Inflammatory macrophage treated with lipopolysaccharide for 1 hour (primary cell): Measurements from ENCODE around the gene SYCE3.

ENCODE experiments used
- DNase-seq, 2 donors: peaks; one replicate each; pipeline ENCODE4 v3.0.0-alpha.2; 2020 to 2022

Gene SYCE3

DNA sequence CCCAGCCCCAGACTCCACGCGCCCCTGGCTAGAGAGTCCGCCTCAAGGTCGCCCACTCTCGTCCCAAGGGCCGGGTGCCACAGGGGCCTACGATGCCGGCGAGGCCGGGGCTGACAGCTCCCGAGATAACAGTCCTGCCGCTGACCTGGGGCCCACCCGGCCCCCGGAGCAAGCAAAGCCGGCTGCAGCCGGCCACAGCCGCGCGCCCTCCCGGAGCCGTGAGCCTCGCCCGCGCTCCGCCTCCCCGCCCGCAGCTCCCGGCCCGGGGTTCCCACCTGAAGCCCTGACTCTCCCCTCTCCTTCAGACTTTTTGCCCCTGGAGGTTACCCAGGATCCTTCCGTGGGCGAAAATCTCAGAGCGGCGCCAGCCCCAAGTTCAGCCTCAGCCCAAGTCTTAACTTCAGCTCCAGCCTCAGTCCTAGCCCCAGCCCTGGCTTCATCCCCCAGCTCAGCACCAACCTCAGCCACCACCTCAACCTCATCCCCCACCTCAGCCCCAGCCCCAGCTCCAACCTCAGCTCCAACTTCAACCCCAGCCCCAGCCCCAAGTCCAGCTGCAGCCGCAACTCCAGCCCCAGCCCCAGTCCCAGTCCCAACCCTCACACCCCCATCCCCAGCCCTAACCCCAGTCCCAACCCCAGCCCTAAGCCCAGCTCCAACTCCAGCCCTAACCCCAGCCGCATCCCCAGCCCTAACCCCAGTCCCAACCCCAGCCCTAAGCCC is 15.3 kb downstream of the SYCE3 start:
- no peak for DNase-seq

DNA sequence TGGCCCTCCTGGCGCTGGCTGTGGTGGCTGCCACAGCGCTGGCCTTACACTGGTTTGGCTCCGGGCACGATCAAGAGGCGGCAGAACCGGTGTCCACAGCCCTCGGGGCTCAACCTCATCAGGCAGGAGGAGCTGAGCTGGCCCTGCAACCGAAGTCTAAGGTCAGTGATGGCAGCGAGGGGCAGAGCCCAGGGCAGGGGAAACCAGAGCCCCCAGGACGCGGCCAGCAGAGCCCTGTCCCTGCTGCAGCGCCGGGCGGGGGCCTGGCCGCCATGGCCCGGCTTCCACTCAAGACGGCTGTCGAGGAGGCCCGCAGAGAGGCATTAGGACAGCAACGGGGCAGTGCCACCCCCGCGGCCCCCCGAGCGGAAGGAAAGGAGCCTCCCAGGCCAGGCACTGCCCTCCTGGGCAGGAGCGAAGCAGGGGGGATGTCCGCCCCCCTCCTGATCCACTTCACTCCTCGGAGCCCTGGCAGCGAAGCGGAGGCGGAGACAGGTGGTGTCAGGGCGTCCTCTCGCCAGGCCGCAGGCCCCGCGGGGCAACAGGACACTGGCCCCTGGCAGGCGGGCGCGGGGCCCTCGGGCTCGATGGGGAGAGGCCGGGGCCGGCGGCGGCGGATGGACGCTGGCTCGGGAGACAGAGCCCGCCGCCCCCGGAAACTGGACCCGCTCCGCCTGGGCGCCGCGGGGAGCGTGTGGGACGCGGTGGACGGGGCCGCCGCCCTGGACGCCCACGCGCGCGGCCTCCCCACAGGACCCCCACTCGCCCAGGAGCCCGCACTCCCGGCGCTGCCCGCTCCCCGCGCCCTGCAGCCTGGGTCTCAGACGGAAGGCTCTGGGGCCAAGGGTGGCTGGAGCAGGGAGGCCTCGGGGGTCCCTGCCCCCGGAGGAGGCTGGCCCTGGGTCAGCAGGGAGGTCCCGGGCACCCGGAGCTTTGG is 16.1 kb downstream of the SYCE3 start:
- no peak for DNase-seq

DNA sequence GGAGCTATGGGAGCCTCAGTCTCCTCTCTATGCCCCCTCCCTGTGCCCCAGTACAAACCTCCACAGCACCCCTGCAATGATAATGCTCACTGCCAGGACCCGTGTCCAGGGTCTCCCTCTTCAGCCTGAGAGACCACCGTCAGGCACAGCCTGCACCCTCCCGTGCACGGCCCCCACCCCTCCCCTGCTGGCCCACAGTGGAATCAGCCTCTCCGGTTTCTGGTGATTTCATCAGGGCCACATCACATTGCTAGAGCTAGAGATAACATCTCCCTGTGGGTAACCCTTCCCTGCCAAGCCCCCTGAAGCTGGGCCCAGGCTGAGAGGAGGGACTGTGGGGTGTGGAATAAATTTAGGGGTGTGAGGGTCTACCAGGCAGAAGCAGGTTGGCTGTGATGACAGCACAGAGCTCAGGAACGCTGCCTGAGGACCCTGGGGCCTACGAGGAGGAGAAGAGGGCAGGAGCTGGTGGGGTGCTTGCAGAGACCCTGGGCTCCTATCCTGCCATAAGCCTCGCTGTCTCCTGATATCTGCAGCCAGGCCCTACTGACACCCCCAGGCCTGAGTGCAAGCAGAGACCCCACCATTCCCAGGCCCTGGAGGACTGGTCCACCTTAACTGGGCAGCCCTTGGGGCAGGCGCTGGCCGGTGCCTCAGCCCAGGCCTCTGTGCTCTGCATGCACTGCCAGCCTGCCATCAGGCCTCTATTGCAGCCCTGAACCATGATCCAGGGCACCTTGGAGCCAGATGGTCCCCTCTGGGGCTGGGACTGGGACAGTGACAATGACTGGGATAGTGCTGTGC is 17.0 kb downstream of the SYCE3 start, which contains the start of gene KLHDC7B:
Gene KLHDC7B, plus strand, starts transcription at position 378 of the 804 bp plus-strand sequence. Its CDS starts 345 bp downstream, at position 723.
- no peak for DNase-seq

DNA sequence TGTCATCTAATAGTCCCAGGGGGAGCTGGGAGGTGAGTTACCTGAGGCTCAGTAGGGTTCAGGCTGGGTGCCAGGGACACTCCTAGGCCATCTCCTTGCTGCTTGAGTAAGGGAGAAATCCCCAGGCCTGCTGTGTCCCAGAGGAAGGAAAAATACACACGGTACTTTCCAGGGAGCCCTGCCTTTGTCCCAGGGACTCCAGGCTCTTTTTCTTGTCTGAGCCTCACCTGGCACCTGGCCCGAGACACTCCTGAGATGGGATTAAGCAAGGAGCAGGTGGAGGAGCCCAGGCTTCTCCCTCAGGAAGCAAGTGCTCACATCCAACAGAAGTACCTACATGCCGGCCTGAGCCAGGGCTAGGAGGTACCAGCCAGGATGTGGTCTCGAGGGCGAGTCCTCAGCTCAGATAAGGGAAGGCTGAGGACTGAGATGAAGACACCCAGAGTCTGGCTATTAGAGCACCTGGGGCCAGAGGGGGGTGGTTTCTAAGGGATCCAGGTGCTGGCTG is 17.9 kb downstream of the SYCE3 start:
- no peak for DNase-seq

GRCh38 chr22:50544078-50544745 is 18.5 kb downstream of the SYCE3 start:
- DNase-seq: peak; percentile 61 to 80

DNA sequence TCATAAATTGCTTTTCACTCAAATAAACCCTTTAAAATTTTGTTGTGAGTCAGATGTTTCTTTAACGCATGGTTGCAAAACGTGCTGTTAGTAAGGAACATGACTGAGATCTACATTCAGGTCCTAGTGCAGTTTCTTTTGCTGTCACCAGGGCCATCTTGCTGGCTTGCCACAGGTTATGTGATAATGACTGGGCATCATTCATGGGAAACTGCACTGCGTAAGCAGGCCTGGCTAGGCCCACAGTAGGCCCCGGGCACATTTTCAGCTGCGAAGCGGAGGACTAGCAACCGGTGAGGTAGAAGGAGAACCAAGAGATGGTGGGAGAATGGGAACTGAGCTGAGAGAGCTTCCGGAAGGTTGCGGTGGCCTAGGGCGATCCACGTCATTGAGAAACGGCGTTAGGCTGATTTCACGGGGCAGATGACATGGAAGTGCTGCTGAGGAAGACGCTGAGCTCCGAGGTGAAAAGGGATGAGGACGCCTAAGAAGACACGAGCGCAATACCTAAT is 20.2 kb downstream of the SYCE3 start:
- DNase-seq: peak; percentile 89 to 92

GRCh38 chr22:50541667-50542026 is 21.1 kb downstream of the SYCE3 start:
- peak; percentile 91 to 97 for DNase-seq

DNA sequence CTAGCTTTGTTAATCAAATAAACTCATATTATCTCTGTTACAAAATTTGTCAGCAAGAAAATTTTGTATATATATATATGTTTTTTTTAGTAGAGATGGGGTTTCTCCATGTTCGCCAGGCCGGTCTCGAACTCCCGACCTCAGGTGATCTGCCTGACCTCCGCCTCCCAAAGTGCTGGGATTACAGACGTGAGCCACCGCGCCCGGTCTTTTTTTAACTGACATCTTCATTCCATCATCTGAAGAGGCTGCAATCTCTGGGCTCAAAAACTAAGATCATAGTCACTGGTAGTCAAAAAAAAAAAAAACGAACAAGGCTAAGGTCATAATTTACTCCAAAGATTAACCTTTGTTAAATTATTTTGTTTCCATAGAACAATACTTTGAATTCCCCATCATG is 22.3 kb downstream of the SYCE3 start:
- no peak for DNase-seq

- peak in 1 of 2 donors; percentile 39 for DNase-seq
Measured at GRCh38 chr22:50537765-50538164, 25.0 kb downstream of the SYCE3 start.

DNA sequence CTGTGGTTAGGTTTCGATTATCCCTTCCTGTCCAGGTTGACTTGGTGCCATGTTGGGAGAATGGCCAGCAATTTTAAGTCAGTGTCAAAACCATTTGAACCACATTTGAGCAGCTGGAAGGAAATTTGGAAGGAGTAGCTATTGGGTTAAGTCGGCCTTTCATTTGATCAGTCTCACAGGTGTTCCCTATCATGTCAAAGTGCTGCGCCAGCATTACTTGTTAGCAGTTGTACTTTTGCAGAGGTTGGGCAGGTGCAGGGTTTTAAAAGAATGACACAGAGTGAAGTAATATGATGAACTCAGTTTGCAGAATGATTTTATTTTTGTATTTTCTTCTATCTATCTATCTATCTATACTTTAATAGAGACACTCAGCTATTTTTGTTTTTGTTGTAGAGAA is 26.5 kb downstream of the SYCE3 start:
- no peak for DNase-seq

- no peak for DNase-seq
Measured at GRCh38 chr22:50535113-50535512, 27.6 kb downstream of the SYCE3 start.

- peak; percentile 59 to 63 for DNase-seq
Measured at GRCh38 chr22:50533856-50534711, 28.6 kb downstream of the SYCE3 start.

DNA sequence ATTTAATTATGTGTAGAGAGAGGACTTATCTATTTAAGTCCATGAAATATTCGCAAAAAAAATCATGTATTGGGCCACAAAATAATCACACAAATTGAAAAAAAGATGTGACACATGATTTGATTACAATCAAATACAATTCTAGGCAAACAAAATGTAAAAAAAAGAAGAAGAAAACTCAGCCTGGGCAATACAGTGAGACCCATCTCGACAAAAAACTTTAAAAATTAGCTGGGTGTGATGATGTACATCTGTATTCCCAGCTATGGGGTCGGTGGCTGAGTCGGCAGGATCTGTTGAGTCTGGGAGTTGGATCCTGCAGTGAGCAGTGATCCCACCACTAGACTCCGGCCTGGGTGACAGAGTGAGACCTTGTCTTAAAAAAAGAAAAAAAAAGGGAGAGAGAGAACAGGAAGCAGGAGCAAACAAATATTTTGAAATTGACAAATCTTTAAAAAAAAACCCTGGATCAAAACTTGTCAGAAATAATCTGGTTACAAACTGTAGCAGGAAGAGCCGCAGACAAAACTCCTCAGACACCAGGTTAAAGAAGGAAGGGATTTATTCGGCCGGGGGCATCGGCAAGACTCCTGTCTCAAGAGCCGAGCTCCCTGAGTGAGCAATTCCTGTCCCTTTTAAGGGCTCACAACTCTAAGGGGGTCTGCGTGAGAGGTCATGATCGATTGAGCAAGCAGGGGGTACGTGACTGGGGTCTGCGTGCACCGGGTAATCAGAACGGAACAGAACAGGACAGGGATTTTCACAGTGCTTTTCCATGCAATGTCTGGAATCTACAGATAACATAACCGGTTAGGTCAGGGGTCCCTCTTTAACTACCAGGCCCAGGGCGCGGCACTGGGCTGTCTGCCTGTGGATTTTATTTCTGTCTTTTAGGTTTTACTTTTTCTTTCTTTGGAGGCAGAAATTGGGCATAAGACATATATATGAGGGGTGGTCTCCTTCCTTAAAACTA is 29.6 kb downstream of the SYCE3 start:
- DNase-seq: peak; percentile 59 to 64

- DNase-seq: peak; percentile 44 to 54
Measured at GRCh38 chr22:50531962-50532674, 30.6 kb downstream of the SYCE3 start.

- peak; percentile 61 to 80 for DNase-seq
Measured at GRCh38 chr22:50531546-50531961, 31.2 kb downstream of the SYCE3 start.

DNA sequence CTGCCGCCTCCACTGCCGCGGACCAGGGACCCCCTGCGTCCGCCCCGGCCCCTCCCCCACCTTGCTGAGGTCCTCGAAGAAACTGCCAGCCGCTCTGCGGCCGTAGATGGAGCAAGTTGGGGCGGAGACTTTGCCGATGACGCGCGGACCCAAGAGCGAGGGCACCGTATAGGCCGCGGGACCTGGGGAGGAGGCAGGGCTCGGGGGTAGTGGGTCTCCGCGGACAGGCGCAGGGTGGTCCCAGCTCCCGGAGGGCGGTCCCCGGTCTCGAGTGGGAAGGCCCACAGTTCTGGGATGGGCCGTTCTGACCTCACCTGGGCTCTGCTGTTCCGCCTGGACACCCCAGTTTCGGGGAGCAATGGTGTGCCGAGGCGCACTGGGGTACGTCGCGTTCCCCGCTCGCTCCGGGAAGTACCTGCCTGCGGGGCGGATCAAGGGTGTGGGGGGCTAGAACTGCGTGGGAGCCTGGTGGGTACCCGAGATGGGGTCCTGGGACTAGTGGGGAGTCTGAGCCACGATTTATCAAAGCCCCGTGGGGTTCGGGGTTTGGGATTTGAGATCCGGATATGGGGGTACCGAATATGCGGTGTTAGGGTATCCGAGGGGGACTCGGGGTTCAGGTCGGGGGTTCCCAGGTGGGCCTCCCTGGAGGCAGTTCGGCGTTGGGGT is 31.7 kb downstream of the SYCE3 start:
- peak; percentile 86 to 91 for DNase-seq

- DNase-seq: no peak
Measured at GRCh38 chr22:50530580-50530876, 32.2 kb downstream of the SYCE3 start.

DNA sequence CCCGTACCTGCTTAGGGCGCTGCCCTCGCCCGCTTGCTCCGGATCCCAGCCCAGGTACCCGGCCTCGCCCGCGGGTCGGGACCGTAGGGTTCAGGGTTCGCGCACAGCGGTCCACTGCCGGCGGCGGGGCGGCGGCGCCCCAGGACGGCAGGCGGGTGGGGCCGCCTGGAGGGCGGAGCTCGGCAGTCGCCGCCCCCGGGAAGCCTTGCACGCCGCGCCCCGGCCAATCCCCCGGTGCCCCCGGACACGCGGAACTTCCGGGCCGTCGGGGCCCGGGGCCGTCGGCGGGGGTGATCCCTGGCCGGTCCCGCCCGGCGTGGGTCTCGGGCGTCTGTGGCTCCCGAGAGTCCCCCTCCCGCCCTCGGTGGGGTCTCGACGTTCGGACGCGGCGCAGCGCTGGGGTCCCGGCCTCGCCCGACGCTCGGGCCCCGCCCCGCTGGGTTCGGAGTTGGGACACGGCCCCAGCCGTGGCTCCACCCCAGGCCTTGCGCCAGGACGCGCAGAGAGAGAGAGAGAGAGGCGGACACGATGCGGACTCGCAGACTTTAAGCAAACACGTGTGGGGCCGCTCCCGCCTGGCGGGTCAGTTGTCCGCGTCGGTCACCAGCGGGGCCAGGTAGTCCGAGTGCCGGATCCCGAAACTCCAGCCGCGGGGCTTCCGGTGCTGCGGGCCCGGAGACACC is 32.7 kb downstream of the SYCE3 start, which contains the start of gene TYMP:
Gene TYMP, minus strand, starts transcription at position 116 of the 683 bp plus-strand sequence. CDS start 303 bp downstream, outside the sequence.
- DNase-seq: peak; percentile 84 to 87
